ENCODE results near the gene OR2J2. TPM values are rescaled to one million over a fixed set of nuclear protein-coding genes. Genes with fewer than 3 reads are reported as not detected.

Gene OR2J2
- total RNA-seq, 1 donor from 2014 or later: not detected

Other genes starting within 250 kb of the OR2J2 start
- gene TRIM27, start 246.9 kb upstream of the OR2J2 start, total RNA-seq: 42.4 TPM
- gene ZNF311, start 165.6 kb upstream of the OR2J2 start, total RNA-seq: 2.8 TPM
- not detected for gene OR2W1, start 125.7 kb upstream of the OR2J2 start, total RNA-seq
- gene OR2B3, start 83.6 kb upstream of the OR2J2 start, total RNA-seq: not detected
- gene OR2J1, start 71.4 kb upstream of the OR2J2 start, total RNA-seq: not detected
- 0.06 TPM for gene OR2J3, start 62.8 kb upstream of the OR2J2 start, total RNA-seq
- 0.20 TPM for gene OR14J1, start 130.8 kb downstream of the OR2J2 start, total RNA-seq
- not detected for gene OR5V1, start 198.0 kb downstream of the OR2J2 start, total RNA-seq
- gene OR12D3, start 204.4 kb downstream of the OR2J2 start, total RNA-seq: not detected
- not detected for gene OR12D2, start 224.7 kb downstream of the OR2J2 start, total RNA-seq
- gene OR12D1, start 244.0 kb downstream of the OR2J2 start, total RNA-seq: not detected